Mesodermal cell (in vitro differentiated cells): ENCODE data around the gene DCAF15.
"Not testable (repeated sequence)": the region's sequence is repeated elsewhere in the genome, so short reads cannot be mapped to it uniquely, and the experiment has no call there.

Experiments
- H3K27ac ChIP-seq: 2 replicates; pipeline ENCODE4 v1.7.0; 2013; ENCODE audit warnings: mild to moderate bottlenecking, low read depth, low read length, moderate library complexity; ENCODE audit not compliant: severe bottlenecking
- H3K36me3 ChIP-seq: 2 replicates; pipeline ENCODE4 v1.7.1; 2013; ENCODE audit warnings: mild to moderate bottlenecking, low read length, moderate library complexity; ENCODE audit not compliant: control insufficient read depth, insufficient read depth
- H3K4me1 ChIP-seq: one replicate; pipeline ENCODE4 v1.7.1; 2013; ENCODE audit warnings: mild to moderate bottlenecking, low read length; ENCODE audit not compliant: insufficient read depth, control insufficient read depth, poor library complexity, severe bottlenecking
- H3K4me3 ChIP-seq: 2 replicates; pipeline ENCODE4 v1.7.0; 2013; ENCODE audit warnings: low read length, control low read depth, mild to moderate bottlenecking; ENCODE audit not compliant: insufficient read depth, poor library complexity, severe bottlenecking; ENCODE audit errors: extremely low read depth
- H3K9me3 ChIP-seq: 2 replicates; pipeline ENCODE4 v1.7.1; 2013; ENCODE audit warnings: mild to moderate bottlenecking, low read length, moderate library complexity; ENCODE audit not compliant: control insufficient read depth
- WGBS, 2 experiments: methylation state at CpG; one replicate each; pipeline ENCODE4 v1.1.5; 2013; ENCODE audit warnings: missing lambda C conversion rate in 2 of 2; ENCODE audit not compliant: insufficient coverage in 2 of 2; 5-methylcytosine and 5-hydroxymethylcytosine counted together

DCAF15 gene

DNA sequence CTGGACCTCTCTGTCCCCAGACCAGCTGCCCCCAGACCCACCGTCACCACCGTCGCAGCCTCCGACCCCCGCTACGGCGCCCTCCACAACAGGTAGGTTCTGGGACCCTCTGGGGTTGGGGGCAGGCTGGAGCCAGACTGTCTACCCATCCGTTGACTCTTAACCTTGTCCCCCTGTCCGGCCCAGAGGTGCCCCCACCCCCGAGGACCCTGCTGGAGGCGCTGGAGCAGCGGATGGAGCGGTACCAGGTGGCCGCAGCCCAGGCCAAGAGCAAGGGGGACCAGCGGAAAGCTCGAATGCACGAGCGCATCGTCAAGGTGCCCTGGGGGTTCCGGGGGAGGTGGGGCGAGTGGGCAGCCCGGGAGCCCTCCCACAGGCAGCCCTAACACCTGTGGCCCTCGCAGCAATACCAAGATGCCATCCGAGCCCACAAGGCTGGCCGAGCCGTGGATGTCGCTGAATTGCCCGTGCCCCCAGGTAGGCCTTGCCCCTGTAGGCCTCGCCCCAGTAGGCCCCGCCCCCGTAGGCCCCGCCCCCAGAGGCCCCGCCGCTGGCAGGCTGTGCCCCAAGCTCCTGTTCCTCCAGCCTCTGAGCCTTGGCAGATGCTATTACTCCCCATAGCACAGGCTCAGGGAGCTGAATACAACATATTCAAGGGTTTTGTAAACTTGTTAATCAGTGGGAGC, 33.4 kb upstream of the DCAF15 start:
- no peaks in the 10 kb centered on the region for H3K4me1 ChIP-seq
- 94 to 97% methylated on average over 25 to 29 of the region's 34 CpGs for WGBS, 2 experiments
- no peak overlapping the region for H3K27ac ChIP-seq
- H3K9me3 ChIP-seq: peaks cover 3% of the 10 kb centered on the region
- H3K36me3 ChIP-seq: peaks cover 60% of the 10 kb centered on the region
- no peak overlapping the region for H3K4me3 ChIP-seq

DNA sequence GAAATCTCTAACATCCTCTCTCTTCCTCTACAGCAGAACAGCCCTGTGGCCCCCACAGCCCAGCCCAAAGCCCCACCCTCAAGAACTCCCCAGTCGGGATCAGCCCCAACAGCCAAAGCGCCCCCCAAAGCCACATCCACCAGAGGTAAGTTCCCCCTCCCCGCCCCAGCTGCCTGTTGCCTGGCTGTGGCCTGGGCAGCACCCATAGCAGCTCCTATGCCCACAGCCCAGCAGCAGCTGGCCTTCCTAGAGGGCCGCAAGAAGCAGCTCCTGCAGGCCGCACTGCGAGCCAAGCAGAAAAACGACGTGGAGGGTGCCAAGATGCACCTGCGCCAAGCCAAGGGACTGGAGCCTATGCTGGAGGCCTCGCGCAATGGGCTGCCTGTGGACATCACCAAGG, 31.8 kb upstream of the DCAF15 start:
- Histone ChIP-seq H3K9me3 (peaks cover 3% of the 10 kb centered on the region), H3K4me3 (no peak overlapping the region), H3K27ac (no peak overlapping the region), H3K36me3 (peaks cover 58% of the 10 kb centered on the region), H3K4me1 (no peaks in the 10 kb centered on the region)
- WGBS, 2 experiments: 91 to 95% methylated on average over 9 to 11 of the region's 11 CpGs

DNA sequence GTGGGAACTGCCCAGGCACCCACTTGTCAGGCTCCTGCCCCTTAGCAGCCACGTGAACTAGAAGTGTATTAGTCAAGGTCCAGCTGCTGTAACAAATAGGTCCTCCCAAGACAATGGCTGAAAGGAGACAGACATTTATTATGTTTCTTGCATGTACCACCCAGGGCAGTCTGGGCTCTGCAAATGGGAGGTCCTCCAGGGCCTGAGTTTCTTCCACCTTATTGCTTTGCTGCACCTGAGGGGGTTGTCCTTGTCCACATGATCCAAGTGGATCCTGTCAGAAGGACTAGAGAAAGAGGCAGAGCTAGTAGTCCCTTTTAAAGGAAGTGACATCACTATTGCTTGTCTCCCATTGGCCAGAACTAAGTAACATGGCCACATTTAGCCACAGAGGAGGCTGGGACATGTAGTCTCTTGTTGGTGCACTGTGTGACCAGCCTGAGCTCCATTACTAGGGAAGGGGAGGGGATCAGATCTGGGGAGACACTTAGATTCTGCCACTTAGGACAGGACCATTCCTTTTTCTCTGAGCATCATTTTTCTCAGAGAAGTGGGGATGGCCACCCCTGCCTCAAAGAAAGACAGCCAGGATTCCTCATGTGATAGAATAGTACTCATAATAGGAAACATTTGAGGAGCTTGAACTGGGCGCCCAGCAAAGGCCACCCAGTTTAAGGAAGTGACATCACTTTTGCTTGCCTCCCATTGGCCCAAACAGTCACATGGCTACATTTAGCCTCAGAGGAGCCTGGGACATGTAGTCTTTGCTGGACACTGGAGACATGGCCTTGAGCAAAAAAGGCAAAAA, 31.2 kb upstream of the DCAF15 start:
- Histone ChIP-seq H3K4me3 (no peak overlapping the region), H3K27ac (no peak overlapping the region), H3K9me3 (peaks cover 3% of the 10 kb centered on the region), H3K36me3 (peaks cover 54% of the 10 kb centered on the region), H3K4me1 (no peaks in the 10 kb centered on the region)
- WGBS, 2 experiments: 87 to 100% methylated on average over 1 to 2 of the region's 2 CpGs

DNA sequence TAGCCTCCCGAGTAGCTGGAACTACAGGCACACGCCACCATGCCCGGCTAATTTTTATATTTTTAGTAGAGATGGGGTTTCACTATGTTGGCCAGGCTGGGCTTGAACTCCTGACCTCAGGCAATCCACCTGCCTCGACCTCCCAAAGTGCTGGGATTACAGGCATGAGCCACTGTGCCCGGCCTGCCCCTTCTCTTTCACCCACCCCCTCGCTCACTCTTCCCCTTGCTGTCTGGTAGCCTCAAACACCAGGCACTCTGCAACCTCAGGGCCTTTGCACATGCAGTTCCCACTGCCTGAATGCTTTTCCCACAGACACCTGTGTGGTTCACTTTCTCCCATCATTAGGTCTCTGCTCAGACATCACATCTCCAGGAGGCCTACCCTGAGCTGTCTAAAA, 30.2 kb upstream of the DCAF15 start:
- H3K4me3 ChIP-seq, H3K27ac ChIP-seq, H3K9me3 ChIP-seq, H3K4me1 ChIP-seq: not testable (repeated sequence)
- peaks cover 63% of the 10 kb centered on the region for H3K36me3 ChIP-seq
- 90 to 97% methylated on average over 2 to 3 of the region's 6 CpGs for WGBS, 2 experiments

DNA sequence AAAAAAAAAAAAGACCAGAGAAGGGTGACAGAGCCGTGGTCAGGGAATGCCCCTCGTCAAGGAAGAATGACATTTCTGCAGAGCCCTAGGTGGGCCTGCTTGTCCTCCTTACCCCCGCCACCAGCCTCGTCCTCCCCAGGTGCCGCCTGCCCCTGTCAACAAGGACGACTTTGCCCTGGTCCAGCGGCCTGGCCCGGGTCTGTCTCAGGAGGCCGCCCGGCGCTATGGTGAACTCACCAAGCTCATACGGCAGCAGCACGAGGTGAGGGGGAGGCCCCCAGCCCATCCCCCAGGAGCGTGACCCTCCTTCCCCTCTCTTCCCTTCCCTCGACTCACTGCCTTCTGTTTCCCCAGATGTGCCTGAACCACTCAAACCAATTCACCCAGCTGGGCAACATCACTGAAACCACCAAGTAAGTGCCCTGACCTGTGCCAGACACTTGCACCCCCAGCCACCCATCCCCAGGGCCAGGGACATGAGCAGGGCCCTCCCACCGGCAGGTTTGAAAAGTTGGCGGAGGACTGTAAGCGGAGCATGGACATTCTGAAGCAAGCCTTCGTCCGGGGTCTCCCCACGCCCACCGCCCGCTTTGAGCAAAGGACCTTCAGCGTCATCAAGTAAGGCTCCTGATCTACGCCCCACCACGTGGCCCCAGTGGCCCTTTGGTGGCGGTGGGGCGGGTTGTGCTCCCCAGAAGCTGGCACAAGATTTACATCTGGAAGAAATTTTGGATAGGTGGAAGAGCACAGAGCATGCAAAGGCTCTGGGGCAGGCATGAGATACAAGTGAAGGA, 28.9 kb upstream of the DCAF15 start:
- H3K36me3 ChIP-seq: peaks cover 64% of the 10 kb centered on the region
- 95 to 97% methylated on average over 20 to 21 of the region's 28 CpGs for WGBS, 2 experiments
- H3K27ac ChIP-seq: no peak overlapping the region

DNA sequence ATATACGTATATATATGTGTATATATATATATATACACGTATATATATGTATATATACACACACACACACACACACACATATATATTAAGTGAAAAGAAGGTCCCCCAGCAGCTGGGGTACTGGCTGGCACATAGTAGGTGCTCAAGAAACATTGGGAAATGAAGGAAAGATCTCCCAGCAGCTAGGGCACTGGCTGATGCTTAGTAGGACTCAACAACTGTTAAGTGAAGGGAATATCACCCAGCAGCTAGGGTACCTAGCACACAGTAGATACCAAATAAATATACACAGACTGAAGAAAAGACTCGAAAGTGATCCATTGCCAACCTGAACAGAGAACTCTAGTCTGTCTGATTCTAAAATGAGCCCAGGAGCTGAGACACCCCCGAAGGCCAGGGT, 26.3 kb upstream of the DCAF15 start:
- Histone ChIP-seq H3K4me3 (no peak overlapping the region), H3K36me3 (peaks cover 42% of the 10 kb centered on the region), H3K4me1 (no peaks in the 10 kb centered on the region), H3K27ac (no peak overlapping the region), H3K9me3 (peaks cover under 1% of the 10 kb centered on the region)
- 93% methylated on average over 2 of the region's 4 CpGs for WGBS, 2 experiments

More for the DNA sequence above, 28.9 kb upstream of the DCAF15 start:
- no peaks in the 10 kb centered on the region for H3K4me1 ChIP-seq
- H3K9me3 ChIP-seq: peaks cover 3% of the 10 kb centered on the region
- H3K4me3 ChIP-seq: no peak overlapping the region

DNA sequence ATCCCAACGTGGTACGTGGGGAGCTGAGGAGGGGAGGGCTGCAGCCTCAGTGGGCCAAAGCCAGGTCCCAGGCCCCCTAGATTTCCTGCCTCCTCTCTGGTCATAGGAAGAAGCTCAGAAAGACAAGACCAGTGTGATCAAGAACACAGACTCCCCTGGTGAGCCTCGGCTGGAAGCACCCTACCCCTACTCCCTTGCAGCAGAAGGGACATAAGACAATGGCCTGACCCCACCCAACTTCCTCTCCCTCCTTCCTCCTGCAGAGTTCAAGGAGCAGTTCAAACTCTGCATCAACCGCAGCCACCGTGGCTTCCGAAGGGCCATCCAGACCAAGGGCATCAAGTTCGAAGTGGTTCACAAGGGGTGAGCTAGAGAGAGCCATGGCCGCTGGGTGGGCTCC, 25.6 kb upstream of the DCAF15 start:
- Histone ChIP-seq H3K27ac (no peak overlapping the region), H3K9me3 (no peaks in the 10 kb centered on the region), H3K4me3 (no peak overlapping the region), H3K36me3 (peaks cover 35% of the 10 kb centered on the region), H3K4me1 (no peaks in the 10 kb centered on the region)
- WGBS, 2 experiments: 98 to 100% methylated on average over 1 to 5 of the region's 8 CpGs

DNA sequence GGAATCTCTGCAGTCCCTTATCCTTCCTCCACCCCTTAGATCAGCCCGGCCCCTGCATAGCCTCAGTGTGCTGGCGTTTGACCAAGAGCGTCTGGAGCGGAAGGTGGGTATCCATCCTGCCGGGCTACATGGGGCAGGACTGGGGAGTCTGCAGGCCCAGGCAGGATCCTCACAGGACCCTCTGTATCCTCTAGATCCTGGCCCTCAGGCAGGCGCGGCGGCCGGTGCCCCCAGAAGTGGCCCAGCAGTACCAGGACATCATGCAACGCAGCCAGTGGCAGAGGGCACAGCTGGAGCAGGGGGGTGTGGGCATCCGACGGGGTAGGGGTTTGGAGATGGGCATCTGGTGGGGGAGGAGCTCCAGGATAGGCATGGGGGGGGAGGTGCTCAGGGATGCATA, 23.0 kb upstream of the DCAF15 start:
- peaks cover 28% of the 10 kb centered on the region for H3K36me3 ChIP-seq
- WGBS, 2 experiments: 96 to 98% methylated on average over 4 to 9 of the region's 12 CpGs
- no peaks in the 10 kb centered on the region for H3K4me1 ChIP-seq
- no peak overlapping the region for H3K27ac ChIP-seq
- H3K9me3 ChIP-seq: no peaks in the 10 kb centered on the region
- H3K4me3 ChIP-seq: no peak overlapping the region

DNA sequence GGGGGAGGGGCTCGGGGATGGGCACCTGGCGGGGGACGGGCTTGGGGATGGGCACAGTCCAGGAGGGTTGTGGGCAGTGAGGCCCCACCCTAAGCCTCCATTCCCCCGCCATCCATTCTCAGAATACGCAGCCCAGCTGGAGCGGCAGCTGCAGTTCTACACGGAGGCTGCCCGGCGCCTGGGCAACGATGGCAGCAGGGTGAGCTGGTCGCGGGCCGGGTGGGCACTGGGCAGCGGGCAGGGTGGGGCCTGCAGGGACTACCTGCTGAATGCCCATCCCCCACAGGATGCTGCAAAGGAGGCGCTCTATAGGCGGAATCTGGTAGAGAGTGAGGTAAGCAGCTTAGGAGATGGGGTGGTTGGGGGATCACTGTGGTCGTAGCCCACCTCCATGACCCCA, 22.4 kb upstream of the DCAF15 start:
- no peak overlapping the region for H3K27ac ChIP-seq
- H3K4me3 ChIP-seq: no peak overlapping the region
- no peaks in the 10 kb centered on the region for H3K9me3 ChIP-seq
- H3K4me1 ChIP-seq: no peaks in the 10 kb centered on the region
- 90 to 92% methylated on average over 11 to 12 of the region's 17 CpGs for WGBS, 2 experiments
- peaks cover 26% of the 10 kb centered on the region for H3K36me3 ChIP-seq

DNA sequence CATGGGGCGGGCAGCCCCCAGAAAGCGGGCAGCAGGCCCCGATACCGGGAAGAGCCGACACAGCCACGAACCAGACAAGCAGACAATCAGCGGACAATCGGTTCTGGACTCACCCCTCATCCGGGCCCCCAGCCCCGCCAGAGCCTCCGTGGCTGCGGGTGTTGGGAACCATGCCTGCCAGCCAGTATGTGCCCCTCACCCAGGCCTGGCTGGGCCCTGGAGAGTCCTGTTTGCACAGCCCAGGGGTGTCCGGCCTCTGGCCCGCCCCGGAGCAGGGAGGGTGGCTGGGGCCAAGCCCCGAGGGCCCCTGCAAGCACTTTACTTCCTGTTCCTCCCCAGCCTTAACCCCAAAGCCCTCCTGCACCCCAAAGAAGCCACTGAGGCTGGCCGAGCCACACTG, 21.9 kb upstream of the DCAF15 start:
- Histone ChIP-seq H3K27ac (no peak overlapping the region), H3K9me3 (no peaks in the 10 kb centered on the region), H3K4me1 (no peaks in the 10 kb centered on the region), H3K4me3 (no peak overlapping the region), H3K36me3 (peaks cover 21% of the 10 kb centered on the region)
- 92 to 93% methylated on average over 13 to 17 of the region's 17 CpGs for WGBS, 2 experiments
